ENCODE results near the gene TLN1.

The TLN1 gene

GRCh38 chr9:35683323-35683722 lies 48.7 kb downstream of the TLN1 start:
- no peak overlapping the region for H3K27ac ChIP-seq (ENCODE audit: low read depth, low read length)

GRCh38 chr9:35682520-35683315 lies 49.3 kb downstream of the TLN1 start:
- H3K4me3 ChIP-seq (ENCODE audit: low read depth, low read length) = no peak overlapping the region
- peaks cover 63% of the 10 kb centered on the region for H3K36me3 ChIP-seq (ENCODE audit: control insufficient read depth, insufficient read depth, low read length)
- H3K9ac ChIP-seq (ENCODE audit: low read length) = no peak overlapping the region
- H3K27me3 ChIP-seq (ENCODE audit: control insufficient read depth, insufficient read depth, low read length) = no peaks in the 10 kb centered on the region
- H3K27ac ChIP-seq (ENCODE audit: low read depth, low read length) = no peak overlapping the region
- no peaks in the 10 kb centered on the region for H3K9me3 ChIP-seq (ENCODE audit: control insufficient read depth, insufficient read depth, low read depth, low read length)
- H3K4me1 ChIP-seq (ENCODE audit: control insufficient read depth, insufficient read depth, low read length) = peaks cover 18% of the 10 kb centered on the region

More at GRCh38 chr9:35683323-35683722, 48.7 kb downstream of the TLN1 start:
- Histone ChIP-seq H3K4me1 (ENCODE audit: control insufficient read depth, insufficient read depth, low read length) (peaks cover 22% of the 10 kb centered on the region), H3K4me3 (ENCODE audit: low read depth, low read length) (no peak overlapping the region), H3K9ac (ENCODE audit: low read length) (no peak overlapping the region), H3K27me3 (ENCODE audit: control insufficient read depth, insufficient read depth, low read length) (no peaks in the 10 kb centered on the region), H3K36me3 (ENCODE audit: control insufficient read depth, insufficient read depth, low read length) (peaks cover 69% of the 10 kb centered on the region), H3K9me3 (ENCODE audit: control insufficient read depth, insufficient read depth, low read depth, low read length) (no peaks in the 10 kb centered on the region)

- H3K9ac ChIP-seq (ENCODE audit: low read length) = no peak overlapping the region
- no peak overlapping the region for H3K27ac ChIP-seq (ENCODE audit: low read depth, low read length)
- H3K4me3 ChIP-seq (ENCODE audit: low read depth, low read length) = no peak overlapping the region
- H3K36me3 ChIP-seq (ENCODE audit: control insufficient read depth, insufficient read depth, low read length) = peaks cover 56% of the 10 kb centered on the region
- no peaks in the 10 kb centered on the region for H3K9me3 ChIP-seq (ENCODE audit: control insufficient read depth, insufficient read depth, low read depth, low read length)
- peaks cover 18% of the 10 kb centered on the region for H3K4me1 ChIP-seq (ENCODE audit: control insufficient read depth, insufficient read depth, low read length)
- H3K27me3 ChIP-seq (ENCODE audit: control insufficient read depth, insufficient read depth, low read length) = no peaks in the 10 kb centered on the region
Observed at GRCh38 chr9:35682051-35682450, 49.9 kb downstream of the TLN1 start.

GRCh38 chr9:35681341-35682002 lies 50.5 kb downstream of the TLN1 start:
- H3K36me3 ChIP-seq (ENCODE audit: control insufficient read depth, insufficient read depth, low read length) = peaks cover 51% of the 10 kb centered on the region
- no peak overlapping the region for H3K27ac ChIP-seq (ENCODE audit: low read depth, low read length)
- H3K27me3 ChIP-seq (ENCODE audit: control insufficient read depth, insufficient read depth, low read length) = peaks cover 2% of the 10 kb centered on the region; the same call in 1 of the 2 replicates
- no peak overlapping the region for H3K4me3 ChIP-seq (ENCODE audit: low read depth, low read length)
- H3K9ac ChIP-seq (ENCODE audit: low read length) = peak overlapping the region; percentile 3
- H3K4me1 ChIP-seq (ENCODE audit: control insufficient read depth, insufficient read depth, low read length) = peaks cover 19% of the 10 kb centered on the region
- H3K9me3 ChIP-seq (ENCODE audit: control insufficient read depth, insufficient read depth, low read depth, low read length) = no peaks in the 10 kb centered on the region

GRCh38 chr9:35680331-35681105 lies 51.5 kb downstream of the TLN1 start:
- H3K36me3 ChIP-seq (ENCODE audit: control insufficient read depth, insufficient read depth, low read length) = peaks cover 43% of the 10 kb centered on the region
- no peak overlapping the region for H3K9ac ChIP-seq (ENCODE audit: low read length)
- H3K4me3 ChIP-seq (ENCODE audit: low read depth, low read length) = no peak overlapping the region
- H3K4me1 ChIP-seq (ENCODE audit: control insufficient read depth, insufficient read depth, low read length) = peaks cover 24% of the 10 kb centered on the region
- H3K27me3 ChIP-seq (ENCODE audit: control insufficient read depth, insufficient read depth, low read length) = peaks cover 6% of the 10 kb centered on the region
- no peaks in the 10 kb centered on the region for H3K9me3 ChIP-seq (ENCODE audit: control insufficient read depth, insufficient read depth, low read depth, low read length)
- no peak overlapping the region for H3K27ac ChIP-seq (ENCODE audit: low read depth, low read length)

- no peak overlapping the region for H3K4me3 ChIP-seq (ENCODE audit: low read depth, low read length)
Observed at GRCh38 chr9:35679766-35680330, 52.1 kb downstream of the TLN1 start.

GRCh38 chr9:35679091-35679490 lies 52.9 kb downstream of the TLN1 start:
- Histone ChIP-seq H3K4me1 (ENCODE audit: control insufficient read depth, insufficient read depth, low read length) (peaks cover 24% of the 10 kb centered on the region), H3K36me3 (ENCODE audit: control insufficient read depth, insufficient read depth, low read length) (peaks cover 28% of the 10 kb centered on the region), H3K27me3 (ENCODE audit: control insufficient read depth, insufficient read depth, low read length) (peaks cover 13% of the 10 kb centered on the region), H3K4me3 (ENCODE audit: low read depth, low read length) (no peak overlapping the region), H3K9ac (ENCODE audit: low read length) (no peak overlapping the region), H3K27ac (ENCODE audit: low read depth, low read length) (no peak overlapping the region), H3K9me3 (ENCODE audit: control insufficient read depth, insufficient read depth, low read depth, low read length) (no peaks in the 10 kb centered on the region)

More at GRCh38 chr9:35679766-35680330, 52.1 kb downstream of the TLN1 start:
- Histone ChIP-seq H3K27me3 (ENCODE audit: control insufficient read depth, insufficient read depth, low read length) (peaks cover 6% of the 10 kb centered on the region), H3K9ac (ENCODE audit: low read length) (no peak overlapping the region), H3K36me3 (ENCODE audit: control insufficient read depth, insufficient read depth, low read length) (peaks cover 36% of the 10 kb centered on the region), H3K4me1 (ENCODE audit: control insufficient read depth, insufficient read depth, low read length) (peaks cover 24% of the 10 kb centered on the region), H3K27ac (ENCODE audit: low read depth, low read length) (no peak overlapping the region), H3K9me3 (ENCODE audit: control insufficient read depth, insufficient read depth, low read depth, low read length) (no peaks in the 10 kb centered on the region)

- Histone ChIP-seq H3K27me3 (ENCODE audit: control insufficient read depth, insufficient read depth, low read length) (peaks cover 22% of the 10 kb centered on the region), H3K4me1 (ENCODE audit: control insufficient read depth, insufficient read depth, low read length) (peaks cover 17% of the 10 kb centered on the region), H3K36me3 (ENCODE audit: control insufficient read depth, insufficient read depth, low read length) (no peaks in the 10 kb centered on the region), H3K9me3 (ENCODE audit: control insufficient read depth, insufficient read depth, low read depth, low read length) (no peaks in the 10 kb centered on the region), H3K4me3 (ENCODE audit: low read depth, low read length) (peak overlapping the region; percentile 70), H3K9ac (ENCODE audit: low read length) (peak overlapping the region; percentile 55), H3K27ac (ENCODE audit: low read depth, low read length) (no peak overlapping the region)
Observed at GRCh38 chr9:35675732-35676392, 56.1 kb downstream of the TLN1 start.

- H3K27me3 ChIP-seq (ENCODE audit: control insufficient read depth, insufficient read depth, low read length) = peaks cover 22% of the 10 kb centered on the region
- peak overlapping the region; percentile 70 for H3K4me3 ChIP-seq (ENCODE audit: low read depth, low read length)
- peaks cover 10% of the 10 kb centered on the region; the same call in 1 of the 2 replicates for H3K4me1 ChIP-seq (ENCODE audit: control insufficient read depth, insufficient read depth, low read length)
- no peaks in the 10 kb centered on the region for H3K36me3 ChIP-seq (ENCODE audit: control insufficient read depth, insufficient read depth, low read length)
- no peaks in the 10 kb centered on the region for H3K9me3 ChIP-seq (ENCODE audit: control insufficient read depth, insufficient read depth, low read depth, low read length)
- no peak overlapping the region for H3K27ac ChIP-seq (ENCODE audit: low read depth, low read length)
- H3K9ac ChIP-seq (ENCODE audit: low read length) = peak overlapping the region; percentile 42
Observed at GRCh38 chr9:35675204-35675603, 56.8 kb downstream of the TLN1 start.

GRCh38 chr9:35674025-35674361 lies 58.0 kb downstream of the TLN1 start:
- no peak overlapping the region for H3K4me3 ChIP-seq (ENCODE audit: low read depth, low read length)
- H3K9me3 ChIP-seq (ENCODE audit: control insufficient read depth, insufficient read depth, low read depth, low read length) = no peaks in the 10 kb centered on the region
- no peak overlapping the region for H3K27ac ChIP-seq (ENCODE audit: low read depth, low read length)
- H3K4me1 ChIP-seq (ENCODE audit: control insufficient read depth, insufficient read depth, low read length) = peaks cover 6% of the 10 kb centered on the region; the same call in 1 of the 2 replicates
- peaks cover 22% of the 10 kb centered on the region for H3K27me3 ChIP-seq (ENCODE audit: control insufficient read depth, insufficient read depth, low read length)
- no peaks in the 10 kb centered on the region for H3K36me3 ChIP-seq (ENCODE audit: control insufficient read depth, insufficient read depth, low read length)
- no peak overlapping the region for H3K9ac ChIP-seq (ENCODE audit: low read length)

Measured in HUES6 (cell line).